HepG2 (cell line): ENCODE data around the gene DDI2. TPM values are rescaled to one million over a fixed set of nuclear protein-coding genes. Genes with fewer than 3 reads are reported as not detected.

ENCODE experiments used
- CAMTA2 ChIP-seq: sonication (generic); formaldehyde crosslinking; IDR thresholded peaks from 2 replicates; pipeline ENCODE4 v1.4.0; 2020; ENCODE audit warnings: mild to moderate bottlenecking, missing genetic modification reagents, borderline replicate concordance
- E2F5 ChIP-seq: sonication (generic); formaldehyde crosslinking; conservative IDR thresholded peaks from 2 replicates; pipeline ENCODE4 v1.4.0; 2020; ENCODE audit warnings: missing genetic modification reagents
- EED ChIP-seq: sonication (generic); formaldehyde crosslinking; IDR thresholded peaks from 2 replicates; pipeline ENCODE4 v1.5.0; 2020; ENCODE audit warnings: mild to moderate bottlenecking, missing genetic modification reagents
- HINFP ChIP-seq: sonication (generic); formaldehyde crosslinking; IDR thresholded peaks from 2 replicates; pipeline ENCODE4 v1.4.0; 2020; ENCODE audit warnings: low read depth, mild to moderate bottlenecking, missing genetic modification reagents
- HNRNPL ChIP-seq: fragments of 200-400 bp; formaldehyde crosslinking; IDR thresholded peaks from 2 replicates; pipeline ENCODE4 v1.6.1; 2017; ENCODE audit warnings: mild to moderate bottlenecking, low read depth, low read length
- HNRNPLL ChIP-seq: fragments of 200-400 bp; formaldehyde crosslinking; IDR thresholded peaks from 2 replicates; pipeline ENCODE4 v1.6.1; 2017; ENCODE audit warnings: mild to moderate bottlenecking, low read depth, low read length; ENCODE audit not compliant: poor library complexity, severe bottlenecking
- MIER2 ChIP-seq: IDR thresholded peaks from 2 replicates; pipeline ENCODE4 v1.6.1; 2016; ENCODE audit warnings: missing biosample characterization, missing genetic modification reagents
- MYC ChIP-seq: sonication (generic); formaldehyde crosslinking; IDR thresholded peaks from 2 replicates; pipeline ENCODE4 v1.9.0; 2021; ENCODE audit warnings: missing genetic modification reagents, borderline replicate concordance
- POLR2G ChIP-seq: fragments of 200-400 bp; formaldehyde crosslinking; IDR thresholded peaks from 2 replicates; pipeline ENCODE4 v1.6.1; 2018; ENCODE audit warnings: mild to moderate bottlenecking, low read depth, low read length, moderate library complexity
- RXRA ChIP-seq: sonication (generic); formaldehyde crosslinking; IDR thresholded peaks from 2 replicates; pipeline ENCODE4 v1.5.1; 2020; ENCODE audit warnings: missing genetic modification reagents
- SATB2 ChIP-seq: sonication (generic); formaldehyde crosslinking; IDR thresholded peaks from 2 replicates; pipeline ENCODE4 v1.5.0; 2020; ENCODE audit warnings: missing genetic modification reagents
- SKI ChIP-seq: fragments of 450-650 bp; IDR thresholded peaks from one replicate; pipeline ENCODE4 v1.6.1; 2018; ENCODE audit warnings: mild to moderate bottlenecking; ENCODE audit not compliant: partially characterized antibody
- SP2 ChIP-seq: sonication (generic); formaldehyde crosslinking; IDR thresholded peaks from 2 replicates; pipeline ENCODE4 v1.5.1; 2020; ENCODE audit warnings: mild to moderate bottlenecking, missing genetic modification reagents
- ZNF33A ChIP-seq: sonication (generic); formaldehyde crosslinking; IDR thresholded peaks from 2 replicates; pipeline ENCODE4 v1.5.1; 2020; ENCODE audit warnings: missing genetic modification reagents, mild to moderate bottlenecking, moderate library complexity, borderline replicate concordance
- ZNF431 ChIP-seq: sonication (generic); formaldehyde crosslinking; IDR thresholded peaks from 2 replicates; pipeline ENCODE4 v1.9.0; 2022; ENCODE audit warnings: missing genetic modification reagents, low read depth, mild to moderate bottlenecking, borderline replicate concordance
- ZNF510 ChIP-seq: sonication (generic); formaldehyde crosslinking; IDR thresholded peaks from 2 replicates; pipeline ENCODE4 v1.4.0; 2020; ENCODE audit warnings: low read depth, mild to moderate bottlenecking, missing genetic modification reagents
- ZNF776 ChIP-seq: sonication (generic); formaldehyde crosslinking; IDR thresholded peaks from 2 replicates; pipeline ENCODE4 v1.4.0; 2020; ENCODE audit warnings: mild to moderate bottlenecking, missing genetic modification reagents
- ZNF879 ChIP-seq: sonication (generic); formaldehyde crosslinking; IDR thresholded peaks from 2 replicates; pipeline ENCODE4 v1.8.1; 2023; ENCODE audit warnings: missing genetic modification reagents
- polyA plus RNA-seq, 8 experiments: library from polyadenylated mRNA; depleted of rRNA in 3 of 8; stranded (reverse) in 7 of 8; unstranded in 1 of 8; fragments of >200 nt; fragmentation: Illumina TruSeq in 4 of 8; extraction: Trizol in 4 of 8; gene quantifications; 2 replicates each; pipeline versions ENCODE4 v1.2.1 to v1.2.3, GENCODE V29; 2011 to 2016; ENCODE audit warnings: low read depth in 4 of 8, missing spikeins in 1 of 8, mixed read lengths in 1 of 8; ENCODE audit not compliant: insufficient read depth in 1 of 8
- total RNA-seq, 5 experiments: library from RNA; depleted of rRNA; stranded (reverse); fragments of >200 nt; fragmentation: Illumina TruSeq; extraction: Trizol; gene quantifications; 2 replicates each; pipeline ENCODE4 v1.2.3, GENCODE V29; 2016; ENCODE audit warnings: low read depth in 1 of 5
- TF ChIP-seq, protein P1 (sequence below): sonication (generic); formaldehyde crosslinking; conservative IDR thresholded peaks from 2 replicates; pipeline ENCODE4 v1.4.0; 2020; ENCODE audit warnings: missing genetic modification reagents
- TF ChIP-seq, protein P2 (sequence below): IDR thresholded peaks from 2 replicates; pipeline ENCODE4 v1.6.1; 2018; ENCODE audit warnings: missing genetic modification reagents, mild to moderate bottlenecking, missing compliant biosample characterization

DDI2 gene
- total and polyA plus RNA-seq, 2 of the 13 experiments (the other 11 are each of a cell fraction or from before 2014, with no cell fraction given), result 8.5 to 25.7 TPM

DNA sequence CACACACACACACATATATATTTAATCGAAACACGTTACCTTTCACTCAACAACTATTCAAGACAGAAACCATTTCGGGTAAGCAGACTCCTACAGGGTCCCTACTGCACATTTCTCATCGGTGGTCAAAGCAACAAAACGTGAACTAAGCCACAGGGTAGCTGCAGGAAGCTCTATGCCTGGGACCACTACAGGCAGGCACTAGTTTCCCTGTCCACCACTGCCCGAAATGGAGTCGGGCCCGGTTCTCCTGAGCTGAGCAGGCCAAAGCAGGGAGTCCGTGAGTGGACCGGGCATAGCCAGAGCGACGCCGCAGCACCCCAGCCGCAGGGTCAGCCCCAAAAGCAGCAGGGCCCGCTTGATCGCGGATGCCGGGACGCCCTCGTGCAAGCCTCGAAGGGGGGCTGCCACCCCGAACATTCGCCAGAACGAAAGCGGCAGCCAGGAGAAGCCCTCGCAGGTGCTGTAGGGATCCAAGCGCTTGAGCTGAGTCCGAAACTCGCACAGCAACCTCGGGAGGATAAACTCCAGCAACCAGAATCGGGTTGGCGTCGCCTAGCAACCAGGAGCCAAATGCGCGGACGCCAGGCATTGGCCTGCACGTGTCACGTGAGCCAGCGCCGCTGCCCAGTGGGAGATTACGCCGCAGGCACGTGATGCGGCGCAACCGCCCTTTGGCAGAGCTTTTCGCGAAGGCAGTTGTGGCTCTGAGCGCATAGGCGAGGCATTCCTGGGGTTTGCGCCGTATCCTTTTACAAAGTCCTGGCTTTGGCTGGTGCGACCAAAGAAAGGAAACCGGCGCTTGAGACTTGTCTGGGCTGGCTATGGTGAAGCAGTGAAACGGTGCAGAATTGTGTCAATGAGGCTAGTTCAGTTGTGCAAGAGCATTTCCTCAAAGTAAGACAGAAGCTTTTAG, 13.9 kb upstream of the DDI2 start (continued):
- no peak for TF ChIP-seq E2F5 (CRISPR knock-in tag)
- TF ChIP-seq POLR2G, result peak; percentile 73
- no peak for TF ChIP-seq ZNF510 (CRISPR knock-in tag)
- peak; percentile 13 for TF ChIP-seq SKI
- TF ChIP-seq SP2 (CRISPR knock-in tag), result no peak; the same call in 1 of the 2 replicates
- TF ChIP-seq SATB2 (CRISPR knock-in tag), result no peak
- TF ChIP-seq RXRA (CRISPR knock-in tag), result peak; percentile 58
- TF ChIP-seq ZNF431 (CRISPR knock-in tag), result no peak
- peak; percentile 57; the same call in 1 of the 2 replicates for TF ChIP-seq MYC (CRISPR knock-in tag)
- TF ChIP-seq ZNF776 (CRISPR knock-in tag), result peak; percentile 19; the same call in 1 of the 2 replicates
- no peak for TF ChIP-seq HNRNPL
- TF ChIP-seq ZNF33A, result no peak
- no peak for TF ChIP-seq CAMTA2 (CRISPR knock-in tag)
- TF ChIP-seq EED (CRISPR knock-in tag), result peak; percentile 87; the same call in 1 of the 2 replicates
- peak; percentile 81; the same call in 1 of the 2 replicates for TF ChIP-seq ZNF879 (CRISPR knock-in tag)
- peak; percentile 43 for TF ChIP-seq HINFP (CRISPR knock-in tag)
- TF ChIP-seq, protein P1, sequence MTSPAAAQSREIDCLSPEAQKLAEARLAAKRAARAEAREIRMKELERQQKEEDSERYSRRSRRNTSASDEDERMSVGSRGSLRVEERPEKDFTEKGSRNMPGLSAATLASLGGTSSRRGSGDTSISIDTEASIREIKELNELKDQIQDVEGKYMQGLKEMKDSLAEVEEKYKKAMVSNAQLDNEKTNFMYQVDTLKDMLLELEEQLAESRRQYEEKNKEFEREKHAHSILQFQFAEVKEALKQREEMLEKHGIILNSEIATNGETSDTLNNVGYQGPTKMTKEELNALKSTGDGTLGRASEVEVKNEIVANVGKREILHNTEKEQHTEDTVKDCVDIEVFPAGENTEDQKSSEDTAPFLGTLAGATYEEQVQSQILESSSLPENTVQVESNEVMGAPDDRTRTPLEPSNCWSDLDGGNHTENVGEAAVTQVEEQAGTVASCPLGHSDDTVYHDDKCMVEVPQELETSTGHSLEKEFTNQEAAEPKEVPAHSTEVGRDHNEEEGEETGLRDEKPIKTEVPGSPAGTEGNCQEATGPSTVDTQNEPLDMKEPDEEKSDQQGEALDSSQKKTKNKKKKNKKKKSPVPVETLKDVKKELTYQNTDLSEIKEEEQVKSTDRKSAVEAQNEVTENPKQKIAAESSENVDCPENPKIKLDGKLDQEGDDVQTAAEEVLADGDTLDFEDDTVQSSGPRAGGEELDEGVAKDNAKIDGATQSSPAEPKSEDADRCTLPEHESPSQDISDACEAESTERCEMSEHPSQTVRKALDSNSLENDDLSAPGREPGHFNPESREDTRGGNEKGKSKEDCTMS (CRISPR knock-in tag), result 0 out of 2 replicates have a peak, but pooled peaks have one; percentile 47
- TF ChIP-seq MIER2, result 0 out of 2 replicates have a peak, but pooled peaks have one; percentile 45
- peak; percentile 58 for TF ChIP-seq HNRNPLL
- TF ChIP-seq, protein P2, sequence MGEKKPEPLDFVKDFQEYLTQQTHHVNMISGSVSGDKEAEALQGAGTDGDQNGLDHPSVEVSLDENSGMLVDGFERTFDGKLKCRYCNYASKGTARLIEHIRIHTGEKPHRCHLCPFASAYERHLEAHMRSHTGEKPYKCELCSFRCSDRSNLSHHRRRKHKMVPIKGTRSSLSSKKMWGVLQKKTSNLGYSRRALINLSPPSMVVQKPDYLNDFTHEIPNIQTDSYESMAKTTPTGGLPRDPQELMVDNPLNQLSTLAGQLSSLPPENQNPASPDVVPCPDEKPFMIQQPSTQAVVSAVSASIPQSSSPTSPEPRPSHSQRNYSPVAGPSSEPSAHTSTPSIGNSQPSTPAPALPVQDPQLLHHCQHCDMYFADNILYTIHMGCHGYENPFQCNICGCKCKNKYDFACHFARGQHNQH, result peak; percentile 98
